ENCODE measurements around the gene CNIH3. TPM values are rescaled to one million over a fixed set of nuclear protein-coding genes. Genes with fewer than 3 reads are reported as not detected.

CNIH3 gene
- total and polyA plus RNA-seq, 2 donors (not counting 3 experiments of a cell fraction or from before 2014, with no cell fraction given): 1.3 to 2.5 TPM

- H3K4me2 ChIP-seq (ENCODE audit: insufficient read depth, low read length): no peak overlapping the region
- CTCF ChIA-PET: interaction anchor here (2.0 kb wide), 1 partner anchor 115 kb away, joined by 4 read pairs; no protein-coding TSS in a partner anchor
- dilution Hi-C loops (cut with MboI; ENCODE audit: extremely low pct_ligation_motif_present, low sequenced_read_pairs): no loop called here
Measured at GRCh38 chr1:224736619-224737352, 120.7 kb downstream of the CNIH3 start.

More at GRCh38 chr1:224736619-224737352, 120.7 kb downstream of the CNIH3 start:
- no peaks in the 10 kb centered on the region for H3K4me1 ChIP-seq (ENCODE audit: control insufficient read depth, extremely low read depth, insufficient read depth, low read length)
- H3K36me3 ChIP-seq (ENCODE audit: control insufficient read depth in 2 of 2, extremely low read depth in 1 of 2, insufficient read depth in 2 of 2, low read length in 2 of 2): no peaks in the 10 kb centered on the region
- no peak overlapping the region for H2AFZ ChIP-seq (ENCODE audit: low read depth, low read length)
- intact Hi-C loops (cut with micrococcal nuclease): no loop called here
- no TSS peak for BruUV-seq (replicated peaks)
- TF ChIP-seq MAX (IDR thresholded peaks at IDR 0.05; ENCODE audit: insufficient read depth, insufficient read length): no peak
- TF ChIP-seq GATA2 (IDR thresholded peaks at IDR 0.05; ENCODE audit: insufficient read depth, insufficient read length, low read depth, low read length): no peak
- TF ChIP-seq EZH2 (IDR thresholded peaks at IDR 0.05; ENCODE audit: borderline replicate concordance, low read depth, low read length, severe bottlenecking): no peak
- no peak for TF ChIP-seq MYC (IDR thresholded peaks at IDR 0.05; ENCODE audit: low read depth, low read length)
- no peak for TF ChIP-seq FOS (IDR thresholded peaks at IDR 0.05; ENCODE audit: borderline replicate concordance, insufficient read depth, low read length)
- no peak for TF ChIP-seq POLR2AphosphoS5 (IDR thresholded peaks at IDR 0.05; ENCODE audit: insufficient read depth, low read depth, low read length)
- no peak for TF ChIP-seq CTCF (IDR thresholded peaks at IDR 0.05; ENCODE audit: extremely low read depth in 1 of 2, insufficient read depth in 1 of 2, low read depth in 1 of 2, low read length in 2 of 2)
- no peak for TF ChIP-seq JUN (IDR thresholded peaks at IDR 0.05; ENCODE audit: borderline replicate concordance, insufficient read depth, insufficient read length, low read depth)
- POLR2A ChIA-PET: no interaction called here
- H3K27ac ChIP-seq (ENCODE audit: insufficient read depth, low read depth, low read length): no peak overlapping the region
- H3K9ac ChIP-seq (replicated peaks; ENCODE audit: extremely low read depth, insufficient read depth, low read length): no peak overlapping the region
- FAIRE-seq (no peak), DNase-seq (ENCODE audit: low read depth, low spot score) (no peak)
- H3K4me3 ChIP-seq (replicated peaks in 1 of 3; ENCODE audit: insufficient read depth in 1 of 3, low read depth in 1 of 3, low read length in 3 of 3): no peak overlapping the region
- H4K20me1 ChIP-seq (replicated peaks; ENCODE audit: control insufficient read depth, extremely low read depth, insufficient read depth, low read length): no peaks in the 10 kb centered on the region
- H3K9me3 ChIP-seq (replicated peaks; ENCODE audit: control insufficient read depth, insufficient read depth, low read length): no peaks in the 10 kb centered on the region
- H3K27me3 ChIP-seq (ENCODE audit: control insufficient read depth in 2 of 2, insufficient read depth in 2 of 2, low read length in 2 of 2): no peaks in the 10 kb centered on the region
- no peaks in the 10 kb centered on the region for H3K79me2 ChIP-seq (ENCODE audit: control insufficient read depth, insufficient read depth, low read length)
- H3K9me1 ChIP-seq (replicated peaks; ENCODE audit: control insufficient read depth, extremely low read depth, insufficient read depth, low read length): no peaks in the 10 kb centered on the region

Measured in endothelial cell of umbilical vein (primary cell).